Mucosa of rectum (tissue), 2 donors: ENCODE data around the gene SRSF9.
"Not testable (repeated sequence)": the region's sequence is repeated elsewhere in the genome, so short reads cannot be mapped to it uniquely, and the experiment has no call there.

Experiments
- H3K27ac ChIP-seq, 2 donors: one replicate each; pipeline ENCODE4 v1.7.0; 2013; ENCODE audit warnings: inconsistent platforms in 2 of 2, low read depth in 2 of 2, low read length in 2 of 2
- H3K27me3 ChIP-seq, 2 donors: one replicate each; pipeline ENCODE4 v1.7.0; 2013; ENCODE audit warnings: low read length in 2 of 2; ENCODE audit not compliant: control insufficient read depth in 2 of 2, insufficient read depth in 2 of 2
- H3K36me3 ChIP-seq, 2 donors: one replicate each; pipeline ENCODE4 v1.7.0; 2013; ENCODE audit warnings: low read length in 2 of 2; ENCODE audit not compliant: control insufficient read depth in 2 of 2, insufficient read depth in 2 of 2
- H3K4me1 ChIP-seq, 2 donors: one replicate each; pipeline ENCODE4 v1.7.0; 2013; ENCODE audit warnings: low read length in 2 of 2, mild to moderate bottlenecking in 1 of 2; ENCODE audit not compliant: control insufficient read depth in 2 of 2, insufficient read depth in 2 of 2
- H3K4me3 ChIP-seq, 2 donors: one replicate each; pipeline ENCODE4 v1.7.0; 2013; ENCODE audit warnings: low read length in 2 of 2
- H3K9ac ChIP-seq, 2 donors: one replicate each; pipeline ENCODE4 v1.7.0; 2013; ENCODE audit warnings: low read length in 2 of 2, low read depth in 1 of 2, mild to moderate bottlenecking in 1 of 2
- H3K9me3 ChIP-seq, 2 donors: one replicate each; pipeline ENCODE4 v1.7.0; 2013; ENCODE audit warnings: low read length in 2 of 2; ENCODE audit not compliant: control insufficient read depth in 2 of 2
- donor health status: healthy.
- donor health status: Normal muscosa, but diverticular disease.

Gene SRSF9

DNA sequence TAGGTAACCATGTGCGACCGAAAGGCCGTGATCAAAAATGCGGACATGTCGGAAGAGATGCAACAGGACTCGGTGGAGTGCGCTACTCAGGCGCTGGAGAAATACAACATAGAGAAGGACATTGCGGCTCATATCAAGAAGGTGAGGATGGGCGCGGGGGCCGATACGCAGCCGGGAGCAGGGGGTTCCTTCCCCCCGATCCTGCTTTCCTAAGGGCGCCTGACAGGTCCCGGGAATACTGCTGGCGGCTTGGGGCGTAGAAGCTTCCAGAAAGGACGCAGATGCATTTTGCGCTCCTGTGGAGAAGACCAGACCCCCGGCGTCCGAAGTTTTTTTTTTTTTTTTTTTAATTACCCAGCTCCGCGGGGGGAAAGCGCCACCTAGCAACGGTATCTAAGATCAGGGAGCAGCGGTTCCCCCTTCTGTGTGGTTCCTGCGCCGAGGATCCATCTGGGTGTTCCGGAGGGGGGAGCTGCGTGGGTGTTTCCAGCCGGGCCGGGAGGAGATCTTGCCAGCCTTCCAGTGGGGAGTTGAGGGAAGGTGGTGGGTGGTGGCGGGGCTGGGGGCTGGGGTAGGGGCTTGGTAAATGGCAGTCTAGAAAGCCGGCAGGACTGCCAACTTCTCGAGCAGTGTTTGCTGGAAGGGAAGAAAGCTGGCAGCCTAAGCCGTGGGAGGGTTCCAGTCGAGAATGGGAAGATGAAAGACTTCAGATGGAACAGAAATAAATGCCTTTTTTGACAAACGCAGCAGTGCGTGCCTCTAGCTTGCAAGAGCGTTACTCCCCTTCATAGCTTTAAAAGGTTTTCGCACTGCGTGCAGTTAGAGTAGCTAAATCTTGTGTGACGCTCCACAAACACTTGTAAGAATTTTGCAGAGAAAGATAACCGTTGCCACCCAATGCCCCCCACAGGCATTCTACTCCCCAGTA is 27.1 kb upstream of the SRSF9 start:
- Histone ChIP-seq H3K4me3 (peak overlapping the region; percentile 79 to 82), H3K27ac (peak overlapping the region; percentile 77 to 85), H3K9me3 (no peaks in the 10 kb centered on the region), H3K36me3 (peaks cover 0 to 15% of the 10 kb centered on the region in 2 donors), H3K9ac (peak overlapping the region; percentile 74 to 77), H3K4me1 (peaks cover 15 to 17% of the 10 kb centered on the region in 2 donors), H3K27me3 (no peaks in the 10 kb centered on the region)

DNA sequence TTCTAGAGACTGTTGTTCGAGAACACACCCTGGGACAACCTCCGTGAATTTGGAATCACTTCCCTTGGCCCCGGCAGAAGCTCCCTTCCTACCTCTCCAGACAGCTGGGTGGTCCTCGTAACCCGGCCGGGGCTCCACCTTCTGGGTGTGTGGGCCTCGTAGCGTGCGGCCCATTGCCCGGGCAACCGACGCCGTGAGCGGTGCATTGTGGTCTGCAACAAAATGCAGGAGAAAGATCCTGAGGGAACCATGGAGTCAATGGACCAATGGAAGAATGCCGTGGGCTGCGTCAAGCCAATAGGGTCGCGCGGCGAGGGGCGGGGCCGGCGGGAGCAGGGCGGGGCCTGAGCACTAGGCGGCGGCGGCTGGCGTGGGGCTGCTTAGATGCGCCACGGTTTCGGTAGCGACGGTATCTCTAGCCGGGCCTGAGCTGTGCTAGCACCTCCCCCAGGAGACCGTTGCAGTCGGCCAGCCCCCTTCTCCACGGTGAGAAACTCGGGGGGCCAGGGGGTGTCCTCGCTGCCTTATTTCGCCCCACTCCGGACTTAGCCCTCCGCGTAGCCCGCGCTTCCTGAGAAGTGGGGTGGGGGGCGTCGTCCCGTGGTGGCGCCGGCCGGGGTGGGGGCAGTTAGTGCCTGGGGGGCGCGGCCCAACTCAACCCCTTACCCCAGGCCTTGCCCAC is 26.3 kb upstream of the SRSF9 start, which contains the start of gene DYNLL1:
TSS of gene DYNLL1 (plus strand) at position 383 of the 682 bp plus-strand sequence. CDS start 309 bp downstream, outside the sequence.
- Histone ChIP-seq H3K27ac (peak within 1 kb of the TSS; percentile 77 to 85), H3K9ac (peak within 1 kb of the TSS; percentile 74 to 77), H3K27me3 (no peaks in the 10 kb centered on the region), H3K9me3 (no peaks in the 10 kb centered on the region), H3K4me1 (peaks cover 15 to 17% of the 10 kb centered on the region in 2 donors), H3K36me3 (peaks cover 0 to 18% of the 10 kb centered on the region in 2 donors), H3K4me3 (peak within 1 kb of the TSS; percentile 79 to 82)

DNA sequence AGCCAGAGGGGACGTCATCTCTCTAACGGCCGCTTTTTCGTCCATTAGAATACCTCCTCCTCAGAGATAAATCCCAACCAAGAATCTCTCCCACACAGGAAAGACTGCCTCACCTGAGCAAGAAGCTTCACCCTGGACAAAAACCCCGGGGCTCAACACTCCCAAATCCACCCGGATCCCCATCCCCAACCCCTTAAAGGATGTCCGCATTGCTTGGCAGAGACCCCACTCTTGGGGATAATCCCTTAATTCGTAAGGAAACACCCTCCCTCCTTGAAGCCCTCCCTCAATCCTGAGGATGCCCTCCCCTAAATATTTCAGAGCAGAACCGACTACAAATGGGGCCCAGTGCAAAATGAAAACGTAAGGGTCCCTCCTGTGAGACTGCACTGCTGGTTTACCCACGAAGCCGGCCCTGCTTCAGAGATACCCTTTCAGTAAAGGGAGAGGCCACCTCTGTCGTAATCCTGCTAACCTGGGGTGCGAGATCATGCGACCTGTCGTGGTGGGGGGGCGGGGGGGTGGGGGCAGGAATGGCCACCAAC is 25.7 kb upstream of the SRSF9 start:
- Histone ChIP-seq H3K4me3 (peak overlapping the region; percentile 79 to 82), H3K4me1 (peaks cover 15 to 17% of the 10 kb centered on the region in 2 donors), H3K9ac (no peak overlapping the region), H3K9me3 (no peaks in the 10 kb centered on the region), H3K36me3 (peaks cover 0 to 18% of the 10 kb centered on the region in 2 donors), H3K27me3 (no peaks in the 10 kb centered on the region), H3K27ac (no peak overlapping the region)

DNA sequence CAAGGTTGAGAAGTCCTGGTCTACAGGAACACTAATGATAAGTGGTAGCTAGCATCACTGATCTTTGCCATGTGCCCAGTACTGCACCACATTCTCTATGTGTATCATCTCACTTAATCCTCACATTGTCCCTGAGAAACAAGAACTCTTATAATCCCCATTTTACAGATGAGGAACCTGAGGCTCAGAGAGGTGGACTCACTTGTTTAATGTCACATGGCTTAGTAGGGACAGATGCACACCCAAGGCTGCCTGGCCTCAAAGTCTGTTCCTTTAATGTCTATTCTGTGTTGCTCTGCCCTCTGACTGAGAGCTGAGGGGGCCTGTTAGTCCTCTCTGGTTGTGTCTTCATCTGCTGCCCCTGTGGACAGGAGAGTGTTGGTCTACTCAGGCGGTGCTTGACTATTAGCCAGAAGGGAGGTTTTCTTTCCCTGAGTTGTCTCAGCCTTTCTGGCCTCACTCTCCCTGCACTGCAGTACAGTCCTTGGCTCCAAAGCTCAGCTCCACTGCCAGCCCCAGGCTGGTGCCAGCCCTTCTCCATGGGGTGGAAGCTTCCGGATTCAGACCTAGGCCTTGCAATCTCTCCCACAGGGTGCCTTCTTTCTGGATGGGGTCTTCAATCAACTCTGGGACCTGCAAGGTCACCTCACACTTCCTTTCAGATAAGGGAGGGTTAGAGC is 21.4 kb upstream of the SRSF9 start:
- Histone ChIP-seq H3K27ac (no peak overlapping the region), H3K36me3 (peaks cover 0 to 3% of the 10 kb centered on the region in 2 donors), H3K4me1 (peaks cover 3 to 6% of the 10 kb centered on the region in 2 donors), H3K9me3 (no peaks in the 10 kb centered on the region), H3K27me3 (no peaks in the 10 kb centered on the region), H3K4me3 (no peak overlapping the region), H3K9ac (no peak overlapping the region)

DNA sequence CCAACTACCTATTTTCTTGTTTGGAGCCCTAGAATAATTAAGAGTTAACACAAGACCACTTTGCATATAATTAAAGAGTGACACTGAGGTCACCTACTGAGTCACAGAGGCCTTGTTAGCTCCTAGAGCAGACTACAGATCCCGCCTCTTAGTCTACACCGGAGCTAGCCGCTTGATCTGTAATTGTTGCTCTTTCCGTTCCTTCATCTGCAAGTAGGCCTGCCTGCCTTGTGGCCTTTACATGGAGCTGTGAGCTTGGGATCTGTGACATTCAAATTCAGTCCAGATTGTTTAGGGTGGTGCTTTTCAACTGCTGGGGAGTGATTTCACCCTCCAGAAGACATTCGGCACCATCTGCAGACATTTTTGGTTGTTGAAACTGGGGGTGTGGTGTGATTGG is 20.8 kb upstream of the SRSF9 start:
- H3K4me1 ChIP-seq: peaks cover 2 to 5% of the 10 kb centered on the region in 2 donors
- no peak overlapping the region for H3K9ac ChIP-seq
- no peaks in the 10 kb centered on the region for H3K27me3 ChIP-seq
- H3K27ac ChIP-seq: no peak overlapping the region
- H3K9me3 ChIP-seq: no peaks in the 10 kb centered on the region
- H3K36me3 ChIP-seq: peaks cover 0 to 3% of the 10 kb centered on the region in 2 donors
- no peak overlapping the region for H3K4me3 ChIP-seq

DNA sequence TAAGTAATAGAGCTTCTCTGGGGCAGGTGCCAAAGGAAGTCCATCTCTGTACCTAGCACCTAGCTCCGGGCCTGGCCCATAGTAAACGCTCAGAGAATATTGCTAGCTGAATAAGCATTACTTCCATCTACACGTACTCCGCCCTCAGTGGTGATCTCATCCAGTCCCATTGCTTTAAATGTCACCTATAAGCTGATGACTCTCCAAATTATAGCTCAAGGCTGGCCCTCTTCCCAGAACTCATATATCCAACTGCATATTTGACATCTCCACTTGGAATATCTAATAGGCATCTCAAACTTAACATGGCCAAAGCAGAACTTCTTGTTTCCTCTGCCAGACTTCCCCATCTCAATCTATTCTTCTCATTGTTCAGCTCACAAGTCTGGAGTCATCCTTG is 19.5 kb upstream of the SRSF9 start:
- H3K27me3 ChIP-seq: no peaks in the 10 kb centered on the region
- no peak overlapping the region for H3K9ac ChIP-seq
- H3K27ac ChIP-seq: no peak overlapping the region
- H3K36me3 ChIP-seq: peaks cover 0 to 3% of the 10 kb centered on the region in 2 donors
- no peaks in the 10 kb centered on the region for H3K4me1 ChIP-seq
- no peak overlapping the region for H3K4me3 ChIP-seq
- H3K9me3 ChIP-seq: no peaks in the 10 kb centered on the region

DNA sequence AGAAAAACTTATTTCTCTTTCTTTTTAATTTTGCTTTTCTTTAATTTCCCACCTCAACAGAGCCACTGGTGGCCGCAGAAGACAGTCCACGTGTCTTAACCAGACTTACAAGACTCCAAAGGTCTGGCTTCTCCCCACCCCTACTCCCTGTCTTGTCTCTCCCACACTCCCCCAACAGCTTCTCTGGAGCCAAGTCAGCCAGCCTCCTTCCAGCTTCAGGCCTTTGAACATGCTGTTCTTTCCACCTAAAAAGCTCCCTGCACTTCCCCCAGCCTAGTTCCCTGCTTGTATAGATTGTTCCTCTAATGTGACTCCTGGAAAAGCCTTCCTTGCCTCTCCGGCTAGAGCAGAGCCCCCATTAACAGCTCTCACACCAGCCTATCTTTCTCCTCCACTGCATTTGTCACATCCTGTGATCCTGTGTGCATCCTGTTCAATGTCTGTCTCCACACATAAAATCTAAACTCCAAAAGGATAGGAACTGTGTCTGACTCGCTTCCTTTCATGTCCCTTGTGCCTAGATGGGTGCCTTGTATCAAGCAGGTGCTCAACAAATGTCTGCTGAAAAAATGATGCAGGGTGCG is 18.6 kb upstream of the SRSF9 start:
- Histone ChIP-seq H3K4me3 (no peak overlapping the region), H3K27ac (no peak overlapping the region), H3K4me1 (no peaks in the 10 kb centered on the region), H3K36me3 (peaks cover 0 to 3% of the 10 kb centered on the region in 2 donors), H3K9ac (no peak overlapping the region), H3K27me3 (no peaks in the 10 kb centered on the region), H3K9me3 (no peaks in the 10 kb centered on the region)

DNA sequence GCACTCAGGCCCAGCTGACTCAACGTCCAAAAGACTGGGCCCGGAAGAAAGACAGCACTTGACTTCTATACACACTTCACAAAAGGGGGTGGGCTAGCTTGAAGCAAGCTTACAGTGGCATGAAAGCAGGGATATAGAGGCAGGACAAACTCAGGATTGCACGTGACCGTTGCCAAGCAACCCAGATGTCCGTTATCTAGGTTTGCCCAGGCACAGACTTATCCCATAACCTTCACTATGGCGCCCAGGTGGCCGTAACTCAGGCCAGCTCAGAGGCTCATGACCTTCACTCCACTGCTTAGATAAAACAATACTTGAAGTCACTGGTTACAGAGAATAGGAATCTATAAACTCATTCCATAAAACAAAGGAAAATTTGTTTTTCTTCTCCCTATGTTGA is 18.0 kb upstream of the SRSF9 start:
- H3K27me3 ChIP-seq, H3K27ac ChIP-seq, H3K4me3 ChIP-seq, H3K36me3 ChIP-seq, H3K9ac ChIP-seq, H3K4me1 ChIP-seq, H3K9me3 ChIP-seq: not testable (repeated sequence)

DNA sequence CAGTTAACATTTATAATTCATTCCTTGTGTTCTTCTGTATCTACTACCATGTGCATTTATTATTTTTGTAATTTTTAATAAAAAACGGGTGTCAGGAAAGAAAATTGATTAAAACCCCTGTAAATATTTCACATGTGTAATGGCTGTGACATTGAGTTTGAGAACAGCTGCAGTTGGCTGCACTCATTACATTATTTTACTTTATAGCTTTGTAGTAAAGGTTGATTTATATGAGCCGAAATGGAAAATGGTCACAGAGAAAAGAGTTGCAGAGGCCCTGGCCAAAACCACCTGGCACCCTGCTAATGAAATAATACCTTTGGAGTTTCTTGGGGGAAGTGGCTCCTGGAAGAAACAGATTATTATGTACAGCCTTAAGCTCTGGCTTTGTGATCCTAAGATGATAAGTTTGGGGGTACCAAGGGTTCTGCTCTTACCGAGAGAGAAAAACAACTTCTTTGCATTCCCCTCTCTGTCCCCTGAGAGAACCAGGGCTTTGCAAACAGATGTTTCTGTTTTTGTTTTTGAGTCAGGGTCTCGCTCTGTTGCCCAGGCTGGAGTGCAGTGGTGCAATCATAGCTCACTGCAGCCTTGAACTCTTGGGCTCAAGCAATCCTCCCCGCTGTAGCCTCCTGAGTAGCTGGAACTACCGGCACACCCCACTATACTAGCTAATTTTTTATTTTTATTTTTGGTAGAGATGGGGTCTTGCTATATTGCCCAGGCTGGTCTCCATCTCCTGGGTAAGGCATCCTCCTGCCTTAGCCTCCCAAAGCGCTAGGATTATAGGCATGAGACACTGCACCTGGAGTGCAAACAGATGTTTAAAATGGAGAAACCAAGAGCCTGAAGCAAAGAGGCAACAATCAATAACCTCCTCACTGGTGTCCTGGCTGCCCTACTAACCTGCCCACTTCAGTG is 16.7 kb upstream of the SRSF9 start:
- no peaks in the 10 kb centered on the region for H3K9me3 ChIP-seq
- H3K4me3 ChIP-seq: no peak overlapping the region
- no peak overlapping the region for H3K9ac ChIP-seq
- no peaks in the 10 kb centered on the region for H3K36me3 ChIP-seq
- peaks cover 0 to 2% of the 10 kb centered on the region in 2 donors for H3K4me1 ChIP-seq
- H3K27ac ChIP-seq: no peak overlapping the region
- no peaks in the 10 kb centered on the region for H3K27me3 ChIP-seq
